Stimulated activated CD8-positive, alpha-beta memory T cell treated with anti-CD3 and anti-CD28 coated beads, Interleukin-15, amount 100 ng/mL, for 24 hours (primary cell): ENCODE measurements around the gene PAQR9.

Experiments
- DNase-seq: peaks from one replicate; pipeline ENCODE4 v3.0.0-alpha.2; 2020; ENCODE audit warnings: low read depth

PAQR9 gene

DNA sequence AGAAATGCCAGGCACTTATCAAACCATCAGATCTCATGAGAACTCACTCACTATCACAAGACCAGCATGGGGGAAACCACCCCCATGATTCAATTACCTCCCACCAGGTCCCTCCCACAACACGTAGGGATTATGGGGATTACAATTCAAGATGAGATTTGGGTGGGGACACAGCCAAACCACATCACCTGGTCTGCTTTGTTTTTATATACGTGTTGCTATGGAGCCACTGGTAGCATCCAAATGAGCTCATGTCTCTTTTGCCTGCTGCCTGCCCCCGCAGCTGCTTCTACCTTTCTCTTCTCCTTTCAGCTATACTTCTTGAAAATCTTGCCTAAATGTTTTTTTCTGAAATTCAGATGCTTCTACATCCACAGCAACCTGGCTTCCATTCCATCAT lies 47.8 kb downstream of the PAQR9 start:
- DNase-seq = no peak

- no peak for DNase-seq
These were observed 49.1 kb downstream of the PAQR9 start for GRCh38 chr3:142914286-142914811.

- DNase-seq = no peak
These were observed 50.0 kb downstream of the PAQR9 start for GRCh38 chr3:142913432-142913831.

- no peak for DNase-seq
These were observed 50.9 kb downstream of the PAQR9 start for GRCh38 chr3:142912402-142913172.
